Mesodermal cell (in vitro differentiated cells): ENCODE measurements around the gene KCNA5.

ENCODE experiments used
- H3K27ac ChIP-seq: 2 replicates; pipeline ENCODE4 v1.7.0; 2013; ENCODE audit warnings: mild to moderate bottlenecking, low read depth, low read length, moderate library complexity; ENCODE audit not compliant: severe bottlenecking
- H3K36me3 ChIP-seq: 2 replicates; pipeline ENCODE4 v1.7.1; 2013; ENCODE audit warnings: mild to moderate bottlenecking, low read length, moderate library complexity; ENCODE audit not compliant: control insufficient read depth, insufficient read depth
- H3K4me1 ChIP-seq: one replicate; pipeline ENCODE4 v1.7.1; 2013; ENCODE audit warnings: mild to moderate bottlenecking, low read length; ENCODE audit not compliant: insufficient read depth, control insufficient read depth, poor library complexity, severe bottlenecking
- H3K4me3 ChIP-seq: 2 replicates; pipeline ENCODE4 v1.7.0; 2013; ENCODE audit warnings: low read length, control low read depth, mild to moderate bottlenecking; ENCODE audit not compliant: insufficient read depth, poor library complexity, severe bottlenecking; ENCODE audit errors: extremely low read depth
- H3K9me3 ChIP-seq: 2 replicates; pipeline ENCODE4 v1.7.1; 2013; ENCODE audit warnings: mild to moderate bottlenecking, low read length, moderate library complexity; ENCODE audit not compliant: control insufficient read depth
- WGBS, 2 experiments: methylation state at CpG; one replicate each; pipeline ENCODE4 v1.1.5; 2013; ENCODE audit warnings: missing lambda C conversion rate in 2 of 2; ENCODE audit not compliant: insufficient coverage in 2 of 2; 5-methylcytosine and 5-hydroxymethylcytosine counted together

The KCNA5 gene

DNA sequence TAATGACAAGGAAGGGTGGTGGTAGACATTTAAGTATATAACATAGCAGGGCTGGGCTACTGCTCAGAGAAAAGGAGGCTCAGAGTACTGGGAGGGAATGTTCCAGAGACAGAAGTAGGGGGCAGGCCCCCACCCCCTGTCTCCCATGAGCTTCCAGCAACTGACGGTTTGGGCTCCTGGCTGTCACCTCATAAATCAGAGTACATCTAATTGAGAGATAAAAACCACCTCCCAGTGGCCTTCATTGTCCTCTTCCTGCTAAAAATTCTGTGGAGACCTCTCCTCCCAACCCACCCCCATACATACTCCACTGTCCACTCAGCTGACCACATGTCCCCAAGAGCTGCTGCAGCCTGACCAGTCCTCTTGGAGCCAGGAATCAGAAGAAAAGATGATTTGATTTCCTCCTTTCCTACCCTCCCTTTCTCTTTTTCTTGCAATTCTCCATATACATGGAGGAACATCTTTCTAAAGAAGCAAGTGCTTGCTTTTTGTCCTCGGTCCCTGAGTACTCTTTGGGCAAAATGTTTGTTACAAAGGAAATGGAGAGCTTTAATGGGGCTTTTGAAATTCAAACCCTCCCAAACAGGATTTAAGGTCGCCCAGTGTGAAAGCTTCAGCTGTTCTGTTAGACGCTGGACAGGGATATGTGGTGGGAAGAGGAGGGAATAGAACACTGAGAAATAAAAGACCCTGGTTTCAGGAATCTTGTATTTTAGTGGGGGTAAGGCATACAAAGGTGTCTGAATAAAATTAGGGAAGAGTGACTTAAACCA lies 16.4 kb upstream of the KCNA5 start:
- H3K9me3 ChIP-seq: no peaks in the 10 kb centered on the region
- 31 to 86% methylated on average over 1 to 2 of the region's 4 CpGs for WGBS, 2 experiments
- H3K4me3 ChIP-seq: no peak overlapping the region
- peaks cover 12% of the 10 kb centered on the region for H3K4me1 ChIP-seq
- no peak overlapping the region for H3K27ac ChIP-seq
- no peaks in the 10 kb centered on the region for H3K36me3 ChIP-seq

DNA sequence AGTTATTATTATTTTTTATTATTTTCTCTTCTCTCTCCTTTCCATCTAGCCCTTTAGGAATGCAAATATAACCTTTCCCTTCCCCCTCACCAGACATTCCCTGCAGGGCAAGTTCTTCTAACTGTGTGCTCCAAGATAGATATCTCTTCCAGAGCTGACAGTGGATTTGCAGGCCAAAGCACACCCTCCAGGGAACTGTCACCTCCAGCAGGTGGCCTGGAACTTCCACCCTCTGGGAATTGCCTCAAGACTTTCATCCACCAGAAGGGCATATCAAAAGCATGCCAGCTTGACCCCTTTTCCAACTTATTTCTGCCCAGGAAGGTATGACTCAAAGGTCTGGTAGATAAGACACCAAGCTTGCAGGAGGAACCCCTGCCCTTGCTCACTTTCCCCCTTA lies 13.6 kb upstream of the KCNA5 start:
- H3K4me1 ChIP-seq: peaks cover 31% of the 10 kb centered on the region
- no peak overlapping the region for H3K4me3 ChIP-seq
- H3K27ac ChIP-seq: no peak overlapping the region
- H3K9me3 ChIP-seq: no peaks in the 10 kb centered on the region
- H3K36me3 ChIP-seq: no peaks in the 10 kb centered on the region

DNA sequence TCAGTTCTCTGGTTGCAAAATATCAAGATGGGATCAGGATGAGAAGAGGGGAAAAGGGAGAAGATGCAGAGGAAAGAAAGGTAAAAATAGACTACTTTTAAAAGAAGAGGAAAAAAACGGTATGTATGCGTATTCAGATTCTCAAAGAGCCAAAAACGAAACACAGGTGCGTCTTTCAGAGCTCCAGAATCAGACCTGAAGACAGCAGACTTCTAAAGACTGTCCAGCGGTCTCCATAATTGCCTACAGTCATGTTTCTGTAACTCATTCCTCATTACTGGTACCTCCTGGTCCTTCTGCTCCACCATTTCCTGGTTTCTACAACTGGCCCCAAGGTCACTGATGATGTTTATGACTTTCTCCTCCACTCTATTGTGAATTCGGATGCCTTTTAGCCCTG lies 12.4 kb upstream of the KCNA5 start:
- 87 to 93% methylated on average over 5 to 6 of the region's 6 CpGs for WGBS, 2 experiments
- Histone ChIP-seq H3K9me3 (no peaks in the 10 kb centered on the region), H3K4me1 (peaks cover 27% of the 10 kb centered on the region), H3K36me3 (no peaks in the 10 kb centered on the region), H3K27ac (no peak overlapping the region), H3K4me3 (no peak overlapping the region)

DNA sequence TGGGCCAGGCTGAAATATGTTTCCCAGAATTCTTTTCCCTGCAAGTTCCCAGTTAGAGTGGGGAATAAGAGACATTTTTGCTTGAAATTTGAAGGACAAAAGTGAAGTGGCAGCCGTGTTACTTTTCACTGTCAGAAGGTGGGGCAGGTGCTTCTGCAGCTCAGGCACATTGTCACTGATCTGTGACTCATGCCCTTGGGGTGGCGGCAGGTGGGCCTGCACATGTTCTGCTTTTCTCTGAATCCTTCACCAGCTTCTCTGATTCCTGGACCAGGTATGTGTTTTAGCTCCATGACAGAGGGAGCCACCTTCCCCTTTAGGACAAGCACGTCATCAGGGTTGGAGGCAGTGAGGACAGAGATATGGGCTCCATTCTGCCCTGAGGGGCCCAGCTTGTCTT lies 11.7 kb upstream of the KCNA5 start:
- Histone ChIP-seq H3K4me1 (peaks cover 23% of the 10 kb centered on the region), H3K36me3 (no peaks in the 10 kb centered on the region), H3K4me3 (no peak overlapping the region), H3K9me3 (no peaks in the 10 kb centered on the region), H3K27ac (no peak overlapping the region)
- 87 to 93% methylated on average over 2 to 3 of the region's 3 CpGs for WGBS, 2 experiments

DNA sequence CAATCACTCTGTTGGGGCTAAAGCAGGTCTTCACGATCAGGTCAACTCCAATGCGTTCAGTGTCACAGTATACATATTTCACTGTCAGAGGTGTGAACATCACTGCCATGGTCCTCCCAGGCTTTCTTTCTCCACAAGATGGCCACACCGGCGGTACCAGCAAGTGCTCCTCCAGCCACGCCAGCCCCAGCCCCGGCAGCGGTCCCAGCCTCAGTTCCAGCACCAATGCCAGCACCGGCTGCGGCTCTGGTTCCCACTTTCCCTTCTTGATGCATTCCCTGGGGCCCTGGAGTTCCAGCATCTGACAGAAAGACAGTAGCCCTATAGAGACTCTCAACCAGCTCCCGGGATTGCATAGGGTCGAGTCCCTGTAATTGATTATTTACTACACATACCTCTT lies 10.9 kb upstream of the KCNA5 start:
- peaks cover 19% of the 10 kb centered on the region for H3K4me1 ChIP-seq
- 91 to 92% methylated on average over 9 to 10 of the region's 11 CpGs for WGBS, 2 experiments
- no peak overlapping the region for H3K27ac ChIP-seq
- no peak overlapping the region for H3K4me3 ChIP-seq
- no peaks in the 10 kb centered on the region for H3K36me3 ChIP-seq
- no peaks in the 10 kb centered on the region for H3K9me3 ChIP-seq

DNA sequence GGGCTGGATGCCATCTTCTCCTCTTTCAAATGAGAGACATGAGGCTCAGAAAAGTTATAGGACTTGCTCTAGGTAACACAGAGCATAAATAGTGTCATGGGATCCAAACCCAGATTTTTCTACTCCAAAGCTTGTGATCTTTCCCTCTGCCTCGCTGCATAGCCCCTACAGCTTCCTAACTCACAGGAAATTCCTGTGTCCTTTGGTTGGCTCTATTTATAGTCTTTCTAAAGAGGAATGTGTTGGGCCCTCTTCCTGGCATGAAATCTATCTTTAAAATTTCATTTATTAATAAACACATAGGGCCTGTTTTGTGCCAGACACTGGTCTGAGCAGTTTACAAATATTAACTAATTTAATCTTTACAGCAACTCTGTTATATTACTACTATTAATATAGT lies 9.8 kb upstream of the KCNA5 start:
- Histone ChIP-seq H3K9me3 (no peaks in the 10 kb centered on the region), H3K36me3 (no peaks in the 10 kb centered on the region), H3K27ac (no peak overlapping the region), H3K4me3 (no peak overlapping the region), H3K4me1 (peaks cover 19% of the 10 kb centered on the region)
- WGBS, 2 experiments: 100% methylated on average over 1 of the region's 1 CpG; no CpG with 5 or more reads in 1 of the 2 experiments

DNA sequence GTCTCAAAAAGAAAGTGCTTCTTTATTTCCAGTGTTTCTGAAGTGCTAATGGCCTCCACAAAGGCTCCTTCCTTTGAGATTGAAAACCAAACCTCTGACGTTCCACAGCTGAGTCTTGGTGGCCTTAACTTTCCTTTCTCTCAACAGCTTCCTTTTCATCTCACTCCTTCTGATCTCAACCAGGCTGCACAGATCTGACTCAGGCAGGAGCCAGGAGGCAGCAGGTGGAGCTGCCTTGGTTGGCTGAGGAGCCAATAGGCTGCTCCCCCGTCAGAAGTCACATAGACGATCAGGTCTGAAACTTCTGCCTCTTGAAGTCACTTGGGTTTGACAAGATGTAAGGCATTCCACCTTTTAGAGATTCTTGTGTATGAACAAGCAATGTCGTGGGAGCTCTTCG lies 9.1 kb upstream of the KCNA5 start:
- H3K9me3 ChIP-seq: no peaks in the 10 kb centered on the region
- no peaks in the 10 kb centered on the region for H3K36me3 ChIP-seq
- H3K27ac ChIP-seq: no peak overlapping the region
- H3K4me1 ChIP-seq: peaks cover 19% of the 10 kb centered on the region
- no peak overlapping the region for H3K4me3 ChIP-seq
- WGBS, 2 experiments: 44 to 64% methylated on average over 1 to 3 of the region's 5 CpGs

DNA sequence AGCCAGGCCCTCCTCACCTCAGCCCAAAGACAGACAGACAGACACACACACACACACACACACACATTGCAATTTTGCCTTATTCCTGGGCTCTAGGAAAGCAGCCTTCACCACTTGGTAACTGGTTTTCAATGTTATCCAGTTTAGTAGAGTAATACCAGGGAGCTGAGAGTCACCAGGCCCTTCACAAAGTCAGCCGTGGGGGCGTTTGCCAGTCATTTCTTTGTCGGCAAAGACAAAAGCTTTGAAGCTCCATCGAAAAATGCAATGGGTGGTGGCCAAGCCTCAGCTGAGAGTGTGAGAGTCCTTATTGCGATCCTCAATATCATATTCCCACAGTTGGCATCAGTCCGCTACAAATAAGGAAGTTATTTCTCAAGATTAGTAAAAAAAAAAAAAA lies 8.1 kb upstream of the KCNA5 start:
- Histone ChIP-seq H3K9me3 (no peaks in the 10 kb centered on the region), H3K27ac (no peak overlapping the region), H3K4me1 (peaks cover 19% of the 10 kb centered on the region), H3K36me3 (no peaks in the 10 kb centered on the region), H3K4me3 (no peak overlapping the region)
- WGBS, 2 experiments: 20 to 72% methylated on average over 1 to 4 of the region's 6 CpGs

DNA sequence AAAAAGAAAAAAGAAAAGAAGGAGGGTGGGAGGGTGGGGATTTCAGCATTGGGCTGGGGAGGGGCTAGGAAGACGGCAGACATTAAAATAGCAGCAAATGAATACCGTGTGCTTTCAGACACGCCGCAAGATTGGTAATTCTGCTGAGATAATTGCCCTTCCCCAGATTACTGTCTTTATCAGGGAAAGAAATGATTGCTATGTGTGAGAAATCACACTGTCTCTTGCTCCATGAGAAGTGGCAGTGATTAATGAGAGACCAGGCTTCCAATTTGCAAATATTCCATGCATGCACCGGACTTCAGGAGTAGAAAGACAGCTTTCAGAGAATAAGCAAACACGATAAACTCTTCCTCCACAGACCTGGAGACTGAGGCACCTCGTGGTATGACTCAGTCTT lies 7.6 kb upstream of the KCNA5 start:
- no peak overlapping the region for H3K4me3 ChIP-seq
- WGBS, 2 experiments: 89 to 93% methylated on average over 6 to 7 of the region's 7 CpGs
- no peaks in the 10 kb centered on the region for H3K9me3 ChIP-seq
- no peak overlapping the region for H3K27ac ChIP-seq
- no peaks in the 10 kb centered on the region for H3K36me3 ChIP-seq
- peaks cover 19% of the 10 kb centered on the region for H3K4me1 ChIP-seq

DNA sequence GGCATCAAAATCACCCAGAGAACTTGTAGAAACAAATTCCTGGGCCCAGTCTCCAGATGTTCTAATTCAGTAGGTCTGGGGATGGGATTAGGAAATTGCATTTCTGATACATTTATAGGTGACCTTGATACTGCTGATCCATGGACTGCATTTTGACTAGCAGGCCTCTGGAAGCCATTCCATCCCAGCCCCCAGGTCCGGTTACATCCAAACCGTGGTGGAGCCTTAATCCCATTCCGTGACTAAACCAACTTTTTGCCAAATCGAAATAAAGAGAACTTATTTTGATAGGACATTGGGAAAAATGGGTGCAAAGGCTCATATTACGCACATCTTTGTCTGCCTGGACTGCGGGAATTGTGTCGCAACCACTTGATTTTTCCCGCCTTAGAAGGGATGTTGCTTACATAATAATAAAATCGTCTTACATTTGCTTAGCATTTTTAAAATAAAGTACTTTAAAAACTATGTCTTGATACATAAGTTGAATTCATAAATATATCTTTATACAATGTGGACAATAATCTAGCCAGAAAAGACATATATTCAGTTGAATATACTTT lies 5.8 kb upstream of the KCNA5 start:
- H3K4me1 ChIP-seq: peaks cover 19% of the 10 kb centered on the region

DNA sequence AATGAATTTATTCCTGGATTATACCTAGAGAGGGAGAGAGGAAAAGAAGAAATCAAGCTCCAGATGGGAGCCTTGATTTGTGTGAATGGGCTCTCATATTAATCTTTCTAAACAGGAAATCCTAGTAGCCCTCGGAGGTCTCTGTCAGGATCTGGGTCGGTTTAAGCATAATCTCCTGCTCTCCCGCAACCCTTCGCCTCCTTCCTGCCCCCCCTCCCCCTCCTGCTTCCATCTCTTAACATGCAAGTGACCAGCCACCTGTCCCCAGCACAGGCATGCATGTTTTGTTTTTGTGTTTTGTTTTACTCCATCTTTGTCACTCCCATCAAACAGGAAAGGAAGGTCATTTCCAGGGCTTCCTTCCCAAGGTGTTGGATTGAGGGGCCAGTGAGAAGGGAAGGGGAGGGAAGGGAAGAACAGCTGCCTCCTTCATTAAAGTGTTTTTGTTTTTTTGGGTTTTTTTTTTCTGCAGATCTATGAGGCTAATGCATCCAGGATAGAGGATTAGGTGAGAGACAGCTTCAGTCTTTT lies 4.8 kb upstream of the KCNA5 start:
- Histone ChIP-seq H3K9me3 (no peaks in the 10 kb centered on the region), H3K4me3 (no peak overlapping the region), H3K36me3 (no peaks in the 10 kb centered on the region), H3K4me1 (peaks cover 12% of the 10 kb centered on the region), H3K27ac (no peak overlapping the region)
- 58% methylated on average over 3 of the region's 4 CpGs; no CpG with 5 or more reads in 1 of the 2 experiments for WGBS, 2 experiments

More for the DNA sequence above, 5.8 kb upstream of the KCNA5 start:
- Histone ChIP-seq H3K36me3 (no peaks in the 10 kb centered on the region), H3K9me3 (no peaks in the 10 kb centered on the region), H3K4me3 (no peak overlapping the region), H3K27ac (no peak overlapping the region)
- WGBS, 2 experiments: 93 to 95% methylated on average over 4 to 5 of the region's 9 CpGs
